WTC11 (cell line): ENCODE data around the gene ATP9B.

Source experiments
- ATF6 ChIP-seq: sonication (generic); formaldehyde crosslinking; IDR thresholded peaks from 2 replicates; pipeline ENCODE4 v1.8.1; 2023; ENCODE audit warnings: mild to moderate bottlenecking, missing genetic modification reagents
- CTCF ChIP-seq: fragments of 200-600 bp; IDR thresholded peaks from 2 replicates; pipeline ENCODE4 v1.8.0; 2022; ENCODE audit warnings: antibody characterized with exemption
- MXD4 ChIP-seq: fragments of 250-450 bp; sonication (Bioruptor Pico); IDR thresholded peaks from 2 replicates; pipeline ENCODE4 v1.8.0; 2021; ENCODE audit warnings: mild to moderate bottlenecking, moderate library complexity, borderline replicate concordance
- TEAD4 ChIP-seq: sonication (generic); formaldehyde crosslinking; IDR thresholded peaks from 2 replicates; pipeline ENCODE4 v1.8.0; 2022; ENCODE audit warnings: mild to moderate bottlenecking, missing genetic modification reagents
- TP53 ChIP-seq: sonication (generic); formaldehyde crosslinking; IDR thresholded peaks from 2 replicates; pipeline ENCODE4 v1.8.1; 2023; ENCODE audit warnings: mild to moderate bottlenecking, missing genetic modification reagents

GRCh38 chr18:79042276-79042675, 26.9 kb upstream of the ATP9B start:
- TF ChIP-seq CTCF (no peak), MXD4 (no peak), TEAD4 (CRISPR knock-in tag) (no peak), ATF6 (CRISPR knock-in tag) (no peak), TP53 (CRISPR knock-in tag) (no peak)
